ENCODE data around the gene SNX1. TPM values are rescaled to one million over a fixed set of nuclear protein-coding genes. Genes with fewer than 3 reads are reported as not detected.

The SNX1 gene
- polyA plus RNA-seq, 1 donor from 2014 or later: 44.7 TPM

DNA sequence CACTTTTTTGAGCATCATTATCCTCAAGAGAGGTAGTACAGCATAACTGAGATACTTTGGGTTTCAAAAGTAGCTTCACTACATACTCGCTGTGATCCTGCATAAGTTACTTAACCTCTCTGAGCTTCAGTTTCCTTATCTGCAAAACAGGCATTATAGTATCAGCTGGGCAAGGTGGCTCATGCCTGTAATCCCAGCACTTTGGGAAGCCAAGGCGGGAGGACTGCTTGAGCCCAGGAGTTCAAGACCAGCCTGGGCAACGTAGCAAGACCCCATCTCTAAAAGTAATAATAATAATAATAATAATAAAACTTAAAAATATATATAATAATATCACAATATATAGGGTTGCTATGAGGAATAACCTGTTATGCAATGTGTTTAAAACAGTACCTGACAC, 13.0 kb upstream of the SNX1 start:
- Histone ChIP-seq H3K9me3 (ENCODE audit: low read length) (no peaks in the 10 kb centered on the region), H3K4me2 (ENCODE audit: low read length) (no peak overlapping the region), H3K4me3 (ENCODE audit: low read length) (no peak overlapping the region), H3K27me3 (ENCODE audit: insufficient read depth, low read depth, low read length) (no peaks in the 10 kb centered on the region), H3K79me2 (replicated peaks; ENCODE audit: insufficient read depth, low read length) (no peaks in the 10 kb centered on the region), H3K9ac (ENCODE audit: low read length) (no peak overlapping the region), H3F3A (ENCODE audit: insufficient read depth, low read length, poor library complexity, severe bottlenecking) (no peaks in the 10 kb centered on the region), H2AFZ (ENCODE audit: low read depth, low read length) (no peak overlapping the region), H3K9me2 (ENCODE audit: insufficient read depth, low read length) (no peaks in the 10 kb centered on the region), H3K27ac (ENCODE audit: low read length) (no peak overlapping the region), H3K36me3 (ENCODE audit: insufficient read depth, low read length) (peaks cover under 1% of the 10 kb centered on the region), H4K20me1 (ENCODE audit: insufficient read depth) (no peaks in the 10 kb centered on the region)
- TF ChIP-seq, protein P1, sequence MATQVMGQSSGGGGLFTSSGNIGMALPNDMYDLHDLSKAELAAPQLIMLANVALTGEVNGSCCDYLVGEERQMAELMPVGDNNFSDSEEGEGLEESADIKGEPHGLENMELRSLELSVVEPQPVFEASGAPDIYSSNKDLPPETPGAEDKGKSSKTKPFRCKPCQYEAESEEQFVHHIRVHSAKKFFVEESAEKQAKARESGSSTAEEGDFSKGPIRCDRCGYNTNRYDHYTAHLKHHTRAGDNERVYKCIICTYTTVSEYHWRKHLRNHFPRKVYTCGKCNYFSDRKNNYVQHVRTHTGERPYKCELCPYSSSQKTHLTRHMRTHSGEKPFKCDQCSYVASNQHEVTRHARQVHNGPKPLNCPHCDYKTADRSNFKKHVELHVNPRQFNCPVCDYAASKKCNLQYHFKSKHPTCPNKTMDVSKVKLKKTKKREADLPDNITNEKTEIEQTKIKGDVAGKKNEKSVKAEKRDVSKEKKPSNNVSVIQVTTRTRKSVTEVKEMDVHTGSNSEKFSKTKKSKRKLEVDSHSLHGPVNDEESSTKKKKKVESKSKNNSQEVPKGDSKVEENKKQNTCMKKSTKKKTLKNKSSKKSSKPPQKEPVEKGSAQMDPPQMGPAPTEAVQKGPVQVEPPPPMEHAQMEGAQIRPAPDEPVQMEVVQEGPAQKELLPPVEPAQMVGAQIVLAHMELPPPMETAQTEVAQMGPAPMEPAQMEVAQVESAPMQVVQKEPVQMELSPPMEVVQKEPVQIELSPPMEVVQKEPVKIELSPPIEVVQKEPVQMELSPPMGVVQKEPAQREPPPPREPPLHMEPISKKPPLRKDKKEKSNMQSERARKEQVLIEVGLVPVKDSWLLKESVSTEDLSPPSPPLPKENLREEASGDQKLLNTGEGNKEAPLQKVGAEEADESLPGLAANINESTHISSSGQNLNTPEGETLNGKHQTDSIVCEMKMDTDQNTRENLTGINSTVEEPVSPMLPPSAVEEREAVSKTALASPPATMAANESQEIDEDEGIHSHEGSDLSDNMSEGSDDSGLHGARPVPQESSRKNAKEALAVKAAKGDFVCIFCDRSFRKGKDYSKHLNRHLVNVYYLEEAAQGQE (IDR thresholded peaks at IDR 0.05; ENCODE audit: borderline replicate concordance): no peak
- TF ChIP-seq POLR2AphosphoS5 (IDR thresholded peaks at IDR 0.05): no peak
- TF ChIP-seq SMC3 (conservative IDR thresholded peaks at IDR 0.05; ENCODE audit: poor library complexity): no peak
- TF ChIP-seq EP300 (conservative IDR thresholded peaks at IDR 0.05; ENCODE audit: poor library complexity, severe bottlenecking): no peak
- no peak for TF ChIP-seq EZH2 (IDR thresholded peaks at IDR 0.05; ENCODE audit: borderline replicate concordance, insufficient read depth, low read length, poor library complexity, severe bottlenecking)
- TF ChIP-seq MXI1 (conservative IDR thresholded peaks at IDR 0.05; ENCODE audit: poor library complexity, severe bottlenecking): no peak
- TF ChIP-seq, protein P2, sequence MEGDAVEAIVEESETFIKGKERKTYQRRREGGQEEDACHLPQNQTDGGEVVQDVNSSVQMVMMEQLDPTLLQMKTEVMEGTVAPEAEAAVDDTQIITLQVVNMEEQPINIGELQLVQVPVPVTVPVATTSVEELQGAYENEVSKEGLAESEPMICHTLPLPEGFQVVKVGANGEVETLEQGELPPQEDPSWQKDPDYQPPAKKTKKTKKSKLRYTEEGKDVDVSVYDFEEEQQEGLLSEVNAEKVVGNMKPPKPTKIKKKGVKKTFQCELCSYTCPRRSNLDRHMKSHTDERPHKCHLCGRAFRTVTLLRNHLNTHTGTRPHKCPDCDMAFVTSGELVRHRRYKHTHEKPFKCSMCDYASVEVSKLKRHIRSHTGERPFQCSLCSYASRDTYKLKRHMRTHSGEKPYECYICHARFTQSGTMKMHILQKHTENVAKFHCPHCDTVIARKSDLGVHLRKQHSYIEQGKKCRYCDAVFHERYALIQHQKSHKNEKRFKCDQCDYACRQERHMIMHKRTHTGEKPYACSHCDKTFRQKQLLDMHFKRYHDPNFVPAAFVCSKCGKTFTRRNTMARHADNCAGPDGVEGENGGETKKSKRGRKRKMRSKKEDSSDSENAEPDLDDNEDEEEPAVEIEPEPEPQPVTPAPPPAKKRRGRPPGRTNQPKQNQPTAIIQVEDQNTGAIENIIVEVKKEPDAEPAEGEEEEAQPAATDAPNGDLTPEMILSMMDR (IDR thresholded peaks at IDR 0.05; ENCODE audit: poor library complexity, severe bottlenecking): no peak
- TF ChIP-seq RAD21 (conservative IDR thresholded peaks at IDR 0.05): no peak
- no peak for TF ChIP-seq TAF1 (IDR thresholded peaks at IDR 0.05; ENCODE audit: low read depth)

DNA sequence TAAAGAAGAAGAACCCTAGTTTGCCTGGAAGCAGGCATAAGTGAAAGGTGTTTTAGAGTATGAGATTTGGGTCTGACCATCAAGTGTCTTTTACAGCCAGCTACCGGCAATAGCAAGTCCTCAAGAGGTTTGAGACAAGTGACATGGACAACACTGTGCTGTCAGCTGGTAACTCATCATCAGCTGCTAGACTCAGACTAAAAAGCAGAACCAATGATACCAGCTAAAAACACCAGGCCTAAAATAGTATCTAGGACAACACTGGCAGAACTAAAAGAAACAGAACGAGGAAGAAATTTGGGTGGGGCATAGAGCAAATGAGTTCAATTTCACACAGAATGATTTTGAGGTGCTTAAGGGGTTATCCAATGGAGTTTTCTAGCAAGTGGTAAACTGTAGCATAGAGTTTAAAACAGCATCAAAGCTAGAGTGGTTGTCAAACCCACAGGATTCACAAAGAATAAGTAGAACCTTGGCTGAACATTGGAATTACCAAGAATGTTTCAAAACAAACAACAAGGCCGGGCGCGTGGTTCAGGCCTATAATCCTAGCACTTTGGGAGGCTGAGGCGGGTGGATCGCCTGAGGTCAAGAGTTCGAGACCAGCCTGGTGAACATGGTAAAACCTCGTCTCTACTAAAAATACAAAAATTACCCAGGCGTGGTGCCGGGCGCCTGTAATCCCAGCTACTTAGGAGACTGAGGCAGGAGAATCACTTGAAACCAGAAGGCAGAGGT, 6.1 kb upstream of the SNX1 start:
- Histone ChIP-seq H3K4me2 (ENCODE audit: low read length) (no peak overlapping the region), H3K9ac (ENCODE audit: low read length) (no peak overlapping the region), H3K4me3 (ENCODE audit: low read length) (no peak overlapping the region), H2AFZ (ENCODE audit: low read depth, low read length) (no peak overlapping the region), H4K20me1 (ENCODE audit: insufficient read depth) (no peaks in the 10 kb centered on the region), H3K9me2 (ENCODE audit: insufficient read depth, low read length) (no peaks in the 10 kb centered on the region), H3K9me3 (ENCODE audit: low read length) (no peaks in the 10 kb centered on the region), H3K27ac (ENCODE audit: low read length) (no peak overlapping the region), H3F3A (ENCODE audit: insufficient read depth, low read length, poor library complexity, severe bottlenecking) (no peaks in the 10 kb centered on the region), H3K36me3 (ENCODE audit: insufficient read depth, low read length) (peaks cover 8% of the 10 kb centered on the region), H3K79me2 (replicated peaks; ENCODE audit: insufficient read depth, low read length) (peaks cover 14% of the 10 kb centered on the region), H3K27me3 (ENCODE audit: insufficient read depth, low read depth, low read length) (no peaks in the 10 kb centered on the region)
- TF ChIP-seq POLR2AphosphoS5 (IDR thresholded peaks at IDR 0.05) (no peak), EZH2 (IDR thresholded peaks at IDR 0.05; ENCODE audit: borderline replicate concordance, insufficient read depth, low read length, poor library complexity, severe bottlenecking) (no peak), MXI1 (conservative IDR thresholded peaks at IDR 0.05; ENCODE audit: poor library complexity, severe bottlenecking) (no peak), TAF1 (IDR thresholded peaks at IDR 0.05; ENCODE audit: low read depth) (no peak), RAD21 (conservative IDR thresholded peaks at IDR 0.05) (no peak), EP300 (conservative IDR thresholded peaks at IDR 0.05; ENCODE audit: poor library complexity, severe bottlenecking) (no peak), SMC3 (conservative IDR thresholded peaks at IDR 0.05; ENCODE audit: poor library complexity) (no peak)
- TF ChIP-seq, protein P1 (IDR thresholded peaks at IDR 0.05; ENCODE audit: borderline replicate concordance): no peak
- TF ChIP-seq, protein P2 (IDR thresholded peaks at IDR 0.05; ENCODE audit: poor library complexity, severe bottlenecking): no peak
